ENCODE data around the gene RIN1.
"Not testable (repeated sequence)": the region's sequence is repeated elsewhere in the genome, so short reads cannot be mapped to it uniquely, and the experiment has no call there.

Gene RIN1, protein sequence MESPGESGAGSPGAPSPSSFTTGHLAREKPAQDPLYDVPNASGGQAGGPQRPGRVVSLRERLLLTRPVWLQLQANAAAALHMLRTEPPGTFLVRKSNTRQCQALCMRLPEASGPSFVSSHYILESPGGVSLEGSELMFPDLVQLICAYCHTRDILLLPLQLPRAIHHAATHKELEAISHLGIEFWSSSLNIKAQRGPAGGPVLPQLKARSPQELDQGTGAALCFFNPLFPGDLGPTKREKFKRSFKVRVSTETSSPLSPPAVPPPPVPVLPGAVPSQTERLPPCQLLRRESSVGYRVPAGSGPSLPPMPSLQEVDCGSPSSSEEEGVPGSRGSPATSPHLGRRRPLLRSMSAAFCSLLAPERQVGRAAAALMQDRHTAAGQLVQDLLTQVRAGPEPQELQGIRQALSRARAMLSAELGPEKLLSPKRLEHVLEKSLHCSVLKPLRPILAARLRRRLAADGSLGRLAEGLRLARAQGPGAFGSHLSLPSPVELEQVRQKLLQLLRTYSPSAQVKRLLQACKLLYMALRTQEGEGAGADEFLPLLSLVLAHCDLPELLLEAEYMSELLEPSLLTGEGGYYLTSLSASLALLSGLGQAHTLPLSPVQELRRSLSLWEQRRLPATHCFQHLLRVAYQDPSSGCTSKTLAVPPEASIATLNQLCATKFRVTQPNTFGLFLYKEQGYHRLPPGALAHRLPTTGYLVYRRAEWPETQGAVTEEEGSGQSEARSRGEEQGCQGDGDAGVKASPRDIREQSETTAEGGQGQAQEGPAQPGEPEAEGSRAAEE

DNA sequence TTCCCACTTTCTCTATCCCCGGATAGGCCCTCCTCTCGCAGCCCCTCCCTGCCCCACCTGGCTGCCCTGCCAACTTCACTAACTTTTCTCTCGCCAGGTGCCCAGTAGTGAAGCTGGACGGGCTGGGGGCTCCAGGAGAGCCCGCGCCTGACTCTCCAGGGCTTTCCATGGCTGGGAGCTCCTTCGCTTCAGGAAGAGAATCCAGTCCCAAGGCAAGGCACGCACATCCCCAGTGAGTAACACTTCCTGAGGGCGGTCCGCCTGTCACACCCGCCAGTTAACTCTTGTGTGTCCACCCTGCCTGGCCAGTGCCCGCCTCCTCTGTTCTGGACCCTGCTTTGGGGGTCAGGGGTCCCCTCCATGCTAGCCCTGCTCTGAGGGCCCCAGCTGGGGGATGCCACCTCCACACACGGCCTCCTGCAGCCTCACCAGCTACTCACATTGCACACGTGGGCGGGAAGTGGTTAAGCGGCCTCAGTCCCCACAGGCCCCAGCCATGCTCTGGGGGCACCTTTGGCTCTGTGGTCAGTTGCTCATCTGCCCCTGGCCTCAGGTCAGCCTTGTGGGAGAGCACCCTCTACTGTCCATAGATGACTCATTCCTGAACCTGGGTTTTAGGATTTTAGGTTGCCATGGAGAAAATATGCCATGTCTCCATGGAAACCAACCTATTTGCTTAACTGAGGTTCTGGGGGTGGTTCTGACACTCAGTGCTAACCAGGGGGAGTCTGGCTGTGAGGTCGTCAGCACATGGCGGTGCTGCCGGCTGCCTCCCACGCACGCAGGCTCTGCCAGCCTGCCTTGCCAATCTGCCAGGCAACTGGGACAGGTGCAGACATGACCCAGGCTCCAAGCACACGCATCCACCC is at the start of gene RIN1:
Gene RIN1 (minus strand): TSS at position 201 of the 869 bp plus-strand sequence. CDS start 32 bp downstream, at position 169.
- DNase-seq = peak in 39 of 56 donors; percentile 8 to 86 (median 53)

DNA sequence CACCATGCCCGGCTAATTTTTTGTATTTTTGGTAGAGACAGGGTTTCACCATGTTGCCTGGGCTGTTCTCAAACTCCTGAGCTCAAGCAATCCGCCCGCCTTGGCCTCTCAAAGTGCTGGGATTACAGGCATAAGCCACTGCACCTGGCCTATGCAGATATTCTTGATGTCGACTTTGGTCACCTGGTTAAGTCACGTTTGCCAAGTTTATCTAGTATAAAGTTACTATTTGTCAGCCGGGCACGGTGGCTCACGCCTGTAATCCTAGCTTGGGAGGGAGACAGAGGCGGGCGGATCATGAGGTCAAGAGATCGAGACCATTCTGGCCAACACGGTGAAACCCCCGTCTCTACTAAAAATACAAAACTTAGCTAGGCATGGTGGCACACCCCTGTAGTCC is 48.1 kb upstream of the RIN1 start:
- not testable (repeated sequence) for DNase-seq

DNA sequence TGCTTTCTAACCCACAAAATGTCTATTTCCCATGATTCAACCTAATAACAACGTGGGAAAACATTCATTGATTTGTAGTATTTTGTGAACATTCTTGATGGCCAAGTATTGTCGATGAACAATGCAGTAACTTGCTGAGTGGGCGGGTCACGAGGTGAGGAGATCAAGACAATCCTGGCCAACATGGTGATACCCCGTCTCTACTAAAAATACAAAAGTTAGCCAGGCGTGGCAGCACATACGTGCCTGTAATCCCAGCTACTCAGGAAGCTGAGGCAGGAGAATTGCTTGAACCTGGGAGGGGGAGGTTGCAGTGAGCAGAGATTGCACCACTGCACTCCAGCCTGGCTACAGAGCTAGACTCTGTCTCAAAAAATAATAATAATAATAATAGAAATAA is 44.0 kb upstream of the RIN1 start:
- DNase-seq = not testable (repeated sequence)

DNA sequence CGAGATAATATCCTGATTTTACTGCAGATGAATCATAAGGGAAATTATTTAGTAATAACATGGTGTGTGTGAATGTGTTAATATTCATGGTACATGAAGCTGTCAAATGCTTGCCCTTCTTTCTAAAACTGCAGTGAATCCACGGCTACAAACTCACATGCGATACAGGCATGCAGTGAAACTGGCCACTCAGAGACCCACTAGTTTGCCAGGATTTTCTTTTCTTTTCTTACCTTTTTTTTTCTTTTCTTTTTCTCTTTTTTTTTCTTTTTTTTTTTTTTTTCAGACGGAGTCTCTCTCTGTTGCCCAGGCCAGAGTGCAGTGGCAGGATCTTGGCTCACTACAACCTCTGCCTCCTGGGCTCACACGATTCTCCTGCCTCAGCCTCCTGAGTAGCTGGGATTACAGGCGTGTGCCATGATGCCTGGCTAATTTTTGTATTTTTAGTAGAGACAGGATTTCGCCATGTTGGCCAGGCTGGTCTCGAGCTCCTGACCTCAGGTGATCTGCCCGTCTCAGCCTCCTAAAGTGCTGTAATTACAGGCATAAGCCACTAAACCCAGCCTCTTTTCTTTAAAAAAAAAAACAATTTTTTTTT is 37.6 kb upstream of the RIN1 start:
- DNase-seq = not testable (repeated sequence)

DNA sequence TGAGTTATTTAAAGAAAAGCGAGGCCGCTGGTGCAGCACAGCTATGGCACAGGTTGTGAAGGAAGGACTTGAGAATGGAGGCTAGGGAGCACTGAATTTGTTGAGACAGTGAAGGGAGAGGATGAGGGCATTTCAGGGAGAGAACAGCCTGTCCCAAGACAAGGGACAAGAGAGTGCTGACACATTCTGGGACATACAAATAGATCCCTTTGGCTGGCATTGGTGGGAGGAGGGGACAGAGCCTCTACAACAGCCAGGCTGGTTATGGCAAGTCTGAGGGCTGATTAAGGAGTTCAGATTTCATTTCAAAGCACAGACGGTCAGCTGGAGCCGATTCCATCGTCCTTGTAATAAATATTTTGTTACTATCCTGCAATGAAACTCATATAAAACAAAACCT is 37.0 kb upstream of the RIN1 start:
- DNase-seq = peak in 7 of 56 donors; percentile 16 to 35 (median 27)

DNA sequence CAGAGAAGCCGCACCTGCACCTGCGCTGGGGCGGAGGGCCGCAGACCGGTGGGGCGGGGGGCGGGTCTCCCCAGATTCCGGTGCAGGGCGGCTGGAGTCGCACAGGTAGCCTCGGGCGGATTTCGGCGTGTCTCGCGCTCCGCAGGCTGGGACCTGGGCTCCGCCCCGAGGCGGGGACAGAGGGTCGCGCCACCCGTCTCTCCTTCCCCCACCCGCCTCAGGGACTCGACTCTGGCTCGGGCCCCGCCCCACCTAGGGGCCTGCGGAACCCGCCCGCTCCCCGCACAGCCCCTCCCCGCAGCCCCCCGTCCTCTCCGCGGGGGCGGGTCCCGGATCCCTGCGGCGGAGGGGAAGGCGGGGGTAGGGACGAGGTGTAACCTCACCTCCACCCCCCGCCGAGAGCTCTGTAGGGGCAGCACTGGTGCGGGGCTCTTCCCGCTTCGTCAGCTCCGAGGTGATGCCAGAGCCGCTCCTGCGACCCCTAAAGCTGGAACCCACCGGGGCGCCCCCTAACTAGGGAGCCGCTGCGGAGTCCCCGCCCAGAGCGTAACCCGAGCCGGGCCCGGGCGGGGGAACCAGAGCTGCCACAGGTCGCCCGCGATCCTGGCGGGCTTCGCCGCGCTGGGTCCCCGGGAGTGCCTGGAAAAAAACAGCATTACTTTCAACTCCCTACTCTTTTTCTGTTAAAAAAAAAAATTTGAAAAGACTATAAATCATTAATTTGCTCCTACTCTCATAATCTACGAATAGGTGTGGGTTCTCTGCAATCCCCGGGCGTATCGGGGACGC is 35.6 kb upstream of the RIN1 start, which contains the start of gene SLC29A2:
Gene SLC29A2 (minus strand): TSS at position 134 of the 789 bp plus-strand sequence. CDS start 169 bp downstream, outside the sequence.
- DNase-seq = peak in 18 of 56 donors; percentile 9 to 70 (median 45)

DNA sequence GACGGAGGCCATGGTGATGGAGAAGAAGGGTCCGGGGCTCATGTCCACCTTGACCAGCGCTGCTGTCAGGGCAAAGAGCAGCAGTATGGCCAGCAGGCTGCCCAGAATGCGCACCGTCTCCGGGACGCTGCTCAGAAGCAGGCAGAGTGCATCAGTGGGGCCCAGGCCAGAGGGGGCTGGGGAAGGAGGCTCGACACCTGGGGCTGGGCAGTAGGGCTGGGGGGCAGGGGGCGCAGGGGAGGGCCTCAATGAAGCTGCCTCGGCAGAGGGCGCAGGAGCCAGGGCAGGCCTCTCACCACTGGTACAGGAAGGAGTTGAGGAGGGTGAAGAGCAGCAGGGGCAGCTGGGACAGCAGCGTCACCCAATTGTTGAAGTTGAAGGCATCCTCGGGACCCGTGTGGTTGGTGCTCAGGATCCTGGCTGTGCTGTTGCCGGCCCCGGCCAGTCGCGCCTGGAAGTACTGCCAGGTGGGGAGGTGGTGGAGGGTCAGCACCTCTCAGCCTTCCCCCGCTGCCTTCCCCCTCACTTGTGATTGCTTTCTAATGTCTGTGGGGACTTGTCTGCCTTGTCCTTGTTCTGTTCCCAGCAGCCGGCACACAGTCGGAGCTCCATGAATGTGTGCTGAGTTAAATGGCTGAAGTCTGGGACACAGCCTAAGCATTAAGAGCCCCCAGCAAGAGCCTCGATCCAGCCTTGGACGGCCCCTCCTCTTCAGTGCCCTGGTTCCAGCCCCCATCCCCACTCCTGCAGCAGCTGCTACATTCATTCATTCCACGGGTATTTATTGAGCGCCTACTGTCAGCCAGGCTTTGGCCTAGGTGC is 33.0 kb upstream of the RIN1 start:
- no peak for DNase-seq

DNA sequence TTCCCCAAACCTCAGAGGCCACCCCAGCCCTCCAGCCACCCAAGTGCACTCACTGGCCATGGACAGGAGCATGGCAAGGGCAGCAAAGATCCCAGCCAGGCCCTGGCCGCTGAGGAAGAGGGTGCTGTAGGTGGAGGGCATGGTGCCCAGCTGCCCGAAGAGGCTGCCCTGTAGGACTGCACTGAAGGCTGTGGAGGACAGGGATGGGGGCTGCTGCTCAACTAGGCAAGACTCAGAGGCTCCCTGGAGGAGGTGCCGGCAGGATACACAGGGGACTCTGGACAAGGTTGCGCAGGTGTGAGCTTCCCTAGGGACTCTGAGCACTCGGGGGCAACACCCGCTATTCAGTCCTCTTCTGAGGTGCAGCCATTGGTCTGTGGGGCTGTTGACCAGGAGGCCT is 32.2 kb upstream of the RIN1 start:
- DNase-seq = no peak

DNA sequence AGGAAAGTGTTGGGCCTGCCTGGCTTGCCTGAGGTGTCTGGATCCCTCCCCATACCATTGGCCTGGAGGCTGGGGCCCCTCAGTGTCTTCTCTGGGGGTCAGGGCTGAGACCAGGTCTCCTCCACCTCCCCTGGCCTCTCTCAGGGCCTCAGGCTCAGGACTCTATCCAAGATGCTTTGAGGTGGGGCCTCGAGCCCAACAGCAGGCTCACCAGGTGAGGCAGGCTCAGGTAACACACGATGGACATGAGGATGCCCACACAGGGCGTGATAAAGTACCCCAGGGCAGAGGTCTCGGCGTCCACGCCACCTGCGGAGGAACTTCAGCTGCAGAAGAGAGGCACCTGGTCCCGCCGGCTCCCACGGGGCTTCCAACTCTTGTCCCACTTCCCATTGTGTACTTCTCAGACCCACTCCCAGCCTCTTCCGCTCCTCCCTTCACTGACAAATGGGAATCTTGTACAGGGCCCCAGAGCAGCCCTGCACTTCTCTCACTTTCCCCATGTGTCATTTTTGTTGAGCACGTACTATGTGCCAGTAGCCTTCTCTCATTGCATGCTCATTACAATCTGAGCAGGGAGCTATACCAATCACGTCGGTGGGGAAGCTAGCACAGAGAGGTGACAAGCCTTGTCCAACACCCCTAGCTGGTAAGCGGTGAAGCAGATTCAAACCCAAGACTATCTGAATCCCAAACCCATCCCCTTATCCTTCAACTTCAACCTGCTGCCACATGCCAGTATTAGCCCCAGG is 31.5 kb upstream of the RIN1 start:
- no peak for DNase-seq

DNA sequence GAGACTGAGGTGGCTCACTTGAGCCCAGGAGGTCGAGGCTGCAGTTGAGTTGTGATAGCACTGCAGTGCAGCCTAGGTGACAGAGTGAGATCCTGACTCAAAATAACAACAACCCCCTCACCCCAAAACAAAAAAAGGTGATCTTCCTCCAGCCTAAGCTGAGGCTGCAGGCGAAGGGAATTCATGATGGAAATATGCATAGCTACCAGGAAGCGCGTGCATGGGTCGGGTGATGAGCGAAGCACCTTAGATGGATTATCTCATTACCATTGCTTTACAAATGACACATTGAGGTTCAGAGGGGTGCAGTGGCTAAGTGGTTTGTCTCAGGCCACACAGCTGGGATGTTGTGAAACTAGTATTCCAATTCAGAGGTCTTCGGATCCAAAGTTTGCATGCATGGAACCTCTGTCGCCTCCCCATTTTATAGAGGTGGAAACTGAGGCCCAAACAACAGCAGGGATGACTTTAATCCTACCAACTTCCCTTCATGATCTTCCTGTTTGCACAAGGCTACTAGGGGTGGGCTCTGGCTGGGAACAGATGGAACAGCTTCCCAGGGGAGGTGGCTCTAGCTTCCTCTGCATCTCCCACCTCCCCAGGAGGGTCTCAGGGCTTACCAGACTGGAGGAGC is 30.7 kb upstream of the RIN1 start:
- DNase-seq = no peak

DNA sequence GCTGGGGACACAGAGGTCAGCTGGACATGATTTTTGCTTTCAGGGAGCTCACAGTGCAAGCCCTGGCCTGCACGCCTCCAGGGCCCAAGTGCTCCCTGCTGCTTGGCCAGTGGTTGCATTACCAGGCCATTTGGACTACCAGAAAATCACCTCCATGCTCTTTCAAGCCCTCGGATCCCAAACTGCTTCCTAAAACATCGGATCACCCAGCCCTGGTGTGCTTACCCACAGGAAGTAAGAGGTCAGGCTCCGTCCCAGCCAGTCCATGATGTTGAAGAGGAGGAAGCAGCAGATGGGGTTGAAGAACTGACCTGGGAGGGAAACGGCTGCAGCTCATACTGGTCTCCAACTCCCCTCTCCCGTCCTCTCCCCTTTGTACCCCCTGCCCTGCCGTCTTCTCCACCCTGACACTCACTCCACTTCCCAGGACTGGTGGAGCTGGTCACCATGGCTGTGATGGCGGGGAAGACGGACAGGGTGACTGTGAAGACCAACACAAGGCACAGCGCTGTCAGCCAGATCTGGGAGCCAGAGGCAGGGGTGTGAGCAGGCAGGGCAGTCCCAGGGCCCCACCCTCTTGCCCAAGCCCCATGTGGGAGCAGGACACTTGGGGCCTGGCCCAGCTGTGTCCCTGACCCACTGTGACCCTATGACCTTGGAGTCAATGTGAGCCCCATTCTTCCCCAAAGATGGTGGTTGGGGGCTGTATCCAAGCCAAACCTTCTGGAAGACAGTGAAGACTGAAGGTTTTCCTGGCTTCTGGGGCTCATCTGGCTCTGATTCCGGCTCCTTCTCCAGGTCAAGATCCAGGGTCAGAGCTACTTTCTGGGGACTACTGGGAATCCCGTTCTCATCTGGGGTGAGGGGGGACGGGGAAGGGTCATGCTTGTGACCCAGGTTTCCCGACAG is 29.7 kb upstream of the RIN1 start:
- no peak for DNase-seq

DNA sequence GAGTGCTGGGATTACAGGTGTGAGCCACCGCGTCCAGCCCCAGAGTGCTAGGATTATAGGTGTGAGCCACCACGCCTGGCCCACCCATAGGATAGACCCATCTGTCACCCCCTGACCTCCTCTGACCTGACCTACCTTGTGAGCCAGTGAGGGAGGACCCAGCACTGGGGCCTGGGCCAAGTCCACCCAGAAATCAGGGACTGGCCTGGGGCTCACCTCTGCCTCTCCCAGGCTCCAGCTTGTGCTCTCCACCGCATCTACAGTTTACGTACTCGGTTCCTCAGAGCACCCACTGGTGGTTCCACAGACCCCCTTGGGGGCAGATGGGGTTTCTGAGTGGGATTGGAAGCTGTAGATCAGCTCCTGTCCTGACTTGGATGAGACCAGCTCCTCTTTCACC is 28.9 kb upstream of the RIN1 start:
- no peak for DNase-seq

DNA sequence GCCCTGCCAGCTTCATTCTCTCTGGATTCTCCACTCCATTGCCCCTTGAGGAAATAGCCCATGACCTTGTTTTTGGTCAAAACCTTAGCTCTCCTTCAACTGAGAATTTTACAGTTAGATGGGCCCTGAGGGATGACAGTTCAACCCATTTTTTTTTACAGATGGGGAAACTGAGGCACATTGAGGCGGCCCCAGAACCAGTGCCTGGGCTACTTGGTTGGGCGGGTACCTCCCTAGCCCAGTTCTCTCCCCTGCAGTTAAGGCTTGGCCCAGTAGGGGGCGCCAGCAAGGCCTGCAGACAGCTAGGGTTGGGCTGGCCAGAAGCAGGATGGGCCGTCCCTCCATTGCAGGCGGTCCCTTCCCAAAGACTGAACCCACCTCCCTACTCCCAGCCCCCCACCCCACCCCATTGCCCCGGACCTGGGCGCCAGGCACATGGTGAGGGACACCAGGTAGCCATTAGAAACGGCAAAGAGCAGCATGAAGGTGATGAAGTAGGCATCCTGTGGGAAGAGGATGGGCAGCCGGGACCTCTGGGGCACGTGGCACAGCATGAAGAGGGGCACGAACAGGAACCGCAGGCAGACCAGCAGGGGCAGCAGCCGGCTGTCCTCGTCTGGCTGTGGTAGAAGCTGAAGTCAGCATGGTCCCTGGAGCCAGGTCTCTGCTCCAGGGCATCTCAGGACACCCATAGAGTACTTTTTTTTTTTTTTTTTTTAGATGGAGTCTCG is 27.7 kb upstream of the RIN1 start:
- DNase-seq = peak in 3 of 56 donors; percentile 11 to 35 (median 18)

DNA sequence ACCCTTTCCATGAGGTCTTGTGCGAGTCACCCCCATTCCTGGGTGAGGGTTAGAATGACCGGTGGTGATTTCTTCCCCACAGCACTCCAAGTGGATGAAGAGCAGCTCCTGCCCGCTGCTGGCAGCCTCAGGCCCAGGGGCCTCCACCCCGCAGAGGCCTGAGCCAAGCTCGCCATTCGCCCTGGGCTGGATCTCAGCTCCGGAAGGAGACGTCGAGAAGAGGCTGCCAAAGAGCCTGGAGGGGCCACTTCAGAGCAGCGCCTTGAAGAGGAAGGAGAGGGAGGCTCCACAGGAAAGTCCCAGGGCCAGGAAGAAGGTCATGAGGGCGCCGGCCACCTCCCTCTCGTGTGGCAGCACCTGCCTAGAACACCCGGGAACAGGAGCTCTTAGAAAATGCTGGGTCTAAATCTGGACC is 27.0 kb upstream of the RIN1 start:
- no peak for DNase-seq

DNA sequence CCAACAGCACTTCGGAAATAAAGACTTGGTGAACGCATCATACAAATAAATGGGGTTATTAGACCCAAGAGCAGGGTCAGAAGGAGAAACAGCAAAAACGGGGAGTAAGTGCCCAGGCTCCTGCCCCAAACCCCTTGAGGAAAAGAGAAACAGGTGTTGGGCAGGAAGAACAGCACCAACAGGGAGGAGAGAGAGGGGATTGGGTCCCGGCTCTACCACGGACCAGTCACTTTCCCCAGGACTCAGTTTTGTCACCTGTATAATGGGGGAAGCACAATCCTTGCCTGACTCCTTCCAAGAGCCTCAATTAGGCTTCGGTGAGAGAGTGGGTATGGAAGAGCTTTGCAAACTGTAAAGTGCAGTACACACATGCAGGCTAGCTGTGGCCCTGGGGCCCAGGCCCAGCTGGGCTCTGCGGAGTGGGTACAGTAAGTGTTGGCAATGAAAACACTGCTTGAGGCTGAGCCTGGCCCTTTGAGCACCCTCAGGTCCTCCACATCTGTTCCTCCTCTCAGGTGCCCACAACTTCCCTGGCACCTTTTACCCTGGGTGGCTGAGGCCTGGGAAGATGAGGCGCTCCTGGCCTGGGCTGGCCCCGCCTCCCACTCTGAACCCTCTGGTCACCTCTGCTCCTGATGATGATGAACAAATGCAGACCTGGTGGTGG is 26.4 kb upstream of the RIN1 start:
- DNase-seq = no peak

All from amygdala (tissue), 56 donors.